GM18909 (cell line): ENCODE data around the gene ROGDI.

Experiments
- ATAC-seq: cut with Tn5 transposase; IDR thresholded peaks from one replicate; pipeline ENCODE4 v1.9.1; 2021; ENCODE audit warnings: mild to moderate bottlenecking; ENCODE audit not compliant: unreplicated experiment, poor library complexity

ROGDI gene

DNA sequence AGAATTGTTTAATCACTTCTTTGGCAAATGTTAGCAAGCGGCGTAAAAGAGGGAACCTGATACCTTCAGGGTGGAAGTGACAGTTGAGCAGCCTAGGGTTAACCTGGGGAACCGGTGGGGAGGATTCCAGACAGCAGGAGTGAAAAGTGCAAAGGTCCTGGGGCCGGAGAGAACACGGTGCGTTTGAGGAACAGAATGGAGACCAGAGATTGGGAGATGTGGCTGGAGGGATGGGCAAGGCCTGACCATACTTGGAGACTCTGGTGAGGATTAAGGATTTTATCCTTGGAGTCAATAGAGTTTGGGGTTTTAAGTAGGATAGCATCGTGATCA lies 33.2 kb downstream of the ROGDI start:
- ATAC-seq, result no peak

DNA sequence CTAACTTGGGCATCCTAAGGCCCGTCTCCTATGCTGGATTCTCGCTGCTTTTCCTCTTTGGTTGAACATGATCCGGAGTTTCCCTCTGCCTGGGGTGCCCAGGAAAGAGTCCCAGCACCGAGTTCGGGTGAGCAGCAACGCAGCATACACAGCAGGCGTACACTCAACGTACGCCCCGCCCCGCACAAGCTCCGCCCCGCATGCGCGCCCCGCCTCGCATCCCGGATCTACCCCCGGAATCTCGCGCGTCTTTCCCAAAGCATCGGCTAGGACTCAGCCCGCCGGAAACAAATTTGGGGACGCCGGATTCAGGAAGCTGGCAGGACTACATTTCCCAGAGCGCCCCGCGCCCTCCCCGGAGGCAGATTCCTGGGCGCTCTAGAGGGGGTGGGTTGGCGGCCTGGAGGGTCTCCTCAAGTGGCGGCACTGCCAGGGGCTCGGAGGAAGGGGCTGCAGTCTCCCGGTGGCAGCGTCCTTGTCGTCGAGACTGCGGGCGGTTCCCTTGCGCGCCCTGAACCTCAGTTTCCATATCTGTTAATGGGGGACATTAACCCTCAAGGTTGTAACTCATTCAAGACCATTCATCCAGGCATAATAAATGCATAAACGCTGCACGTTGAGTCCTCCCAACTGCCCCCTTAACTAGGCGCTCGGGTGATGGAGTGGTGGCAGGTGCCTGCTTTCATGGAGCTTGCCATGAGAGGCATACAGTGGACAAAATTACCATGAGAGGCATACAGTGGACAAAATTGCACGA lies 33.7 kb downstream of the ROGDI start:
- ATAC-seq, result peak; percentile 70

DNA sequence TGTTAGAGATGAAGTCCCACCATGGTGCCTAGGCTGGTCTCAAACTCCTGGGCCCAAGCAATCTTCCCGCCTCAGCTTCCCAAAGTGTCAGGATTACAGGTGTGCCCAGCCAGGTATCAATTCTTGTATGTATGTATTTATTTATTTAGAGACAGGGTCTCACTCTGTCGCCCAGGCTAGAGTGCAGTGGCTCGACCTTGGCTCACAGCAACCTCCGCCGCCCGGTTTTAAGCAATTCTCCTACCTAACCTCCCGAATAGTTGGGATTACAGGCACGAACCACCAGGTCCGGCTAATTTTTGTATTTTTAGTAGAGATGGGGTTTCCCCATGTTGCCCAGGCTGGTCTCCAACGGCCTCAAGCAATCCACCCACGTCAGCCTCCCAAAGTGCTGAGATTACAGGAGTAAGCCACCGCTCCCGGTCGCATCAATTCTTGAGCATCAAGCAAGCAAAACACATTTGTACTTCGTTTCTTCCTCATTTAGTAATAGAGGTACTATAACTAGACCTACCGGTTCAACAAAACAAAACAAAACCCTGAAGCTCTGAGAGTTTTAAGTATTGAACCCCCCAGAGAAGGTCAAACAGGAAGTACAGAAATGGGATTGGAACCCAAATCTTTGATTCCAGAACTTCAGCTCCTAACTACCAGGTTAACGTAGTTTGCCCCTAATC lies 34.4 kb downstream of the ROGDI start:
- peak; percentile 1 for ATAC-seq

DNA sequence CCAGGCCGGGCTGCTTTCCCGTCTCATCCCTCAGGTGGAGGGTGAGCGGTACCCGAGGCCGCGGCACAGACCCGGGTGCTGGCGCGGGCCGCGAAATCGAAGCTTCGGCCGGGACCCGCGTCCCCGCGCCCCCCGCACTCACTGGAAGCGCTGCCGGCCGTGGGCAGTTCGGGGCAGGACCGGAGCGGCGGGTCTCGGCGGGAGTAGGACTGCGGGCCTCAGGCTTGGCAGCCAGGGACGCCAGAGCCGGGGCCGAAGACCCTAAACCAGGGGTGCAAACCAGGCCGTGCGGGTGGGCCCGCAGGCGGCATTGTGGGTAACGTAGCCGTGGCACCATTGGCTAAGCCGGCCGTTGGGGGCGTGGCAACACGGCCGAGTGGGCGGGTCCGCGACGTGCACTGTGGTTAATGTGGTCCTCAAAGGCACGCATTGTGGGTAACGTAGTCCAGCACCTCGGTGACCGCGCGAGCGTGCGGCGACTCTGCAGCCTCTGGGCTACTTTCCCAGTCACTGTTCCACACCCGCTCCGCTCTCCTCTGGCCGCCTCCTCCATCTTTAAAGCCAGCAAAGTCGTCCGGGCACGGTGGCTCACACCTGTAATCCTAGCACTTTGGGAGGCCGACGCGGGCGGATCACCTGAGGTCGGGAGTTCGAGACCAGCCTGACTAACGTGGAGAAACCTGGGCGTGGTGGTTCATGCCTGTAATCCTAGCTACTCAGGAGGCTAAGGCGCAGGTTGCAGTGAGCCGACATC lies 35.4 kb downstream of the ROGDI start, which contains the start of gene ZNF500:
TSS of gene ZNF500 (minus strand) at position 288 of the 754 bp plus-strand sequence. CDS start 1,184 bp downstream, outside the sequence.
- peak; percentile 87 for ATAC-seq

DNA sequence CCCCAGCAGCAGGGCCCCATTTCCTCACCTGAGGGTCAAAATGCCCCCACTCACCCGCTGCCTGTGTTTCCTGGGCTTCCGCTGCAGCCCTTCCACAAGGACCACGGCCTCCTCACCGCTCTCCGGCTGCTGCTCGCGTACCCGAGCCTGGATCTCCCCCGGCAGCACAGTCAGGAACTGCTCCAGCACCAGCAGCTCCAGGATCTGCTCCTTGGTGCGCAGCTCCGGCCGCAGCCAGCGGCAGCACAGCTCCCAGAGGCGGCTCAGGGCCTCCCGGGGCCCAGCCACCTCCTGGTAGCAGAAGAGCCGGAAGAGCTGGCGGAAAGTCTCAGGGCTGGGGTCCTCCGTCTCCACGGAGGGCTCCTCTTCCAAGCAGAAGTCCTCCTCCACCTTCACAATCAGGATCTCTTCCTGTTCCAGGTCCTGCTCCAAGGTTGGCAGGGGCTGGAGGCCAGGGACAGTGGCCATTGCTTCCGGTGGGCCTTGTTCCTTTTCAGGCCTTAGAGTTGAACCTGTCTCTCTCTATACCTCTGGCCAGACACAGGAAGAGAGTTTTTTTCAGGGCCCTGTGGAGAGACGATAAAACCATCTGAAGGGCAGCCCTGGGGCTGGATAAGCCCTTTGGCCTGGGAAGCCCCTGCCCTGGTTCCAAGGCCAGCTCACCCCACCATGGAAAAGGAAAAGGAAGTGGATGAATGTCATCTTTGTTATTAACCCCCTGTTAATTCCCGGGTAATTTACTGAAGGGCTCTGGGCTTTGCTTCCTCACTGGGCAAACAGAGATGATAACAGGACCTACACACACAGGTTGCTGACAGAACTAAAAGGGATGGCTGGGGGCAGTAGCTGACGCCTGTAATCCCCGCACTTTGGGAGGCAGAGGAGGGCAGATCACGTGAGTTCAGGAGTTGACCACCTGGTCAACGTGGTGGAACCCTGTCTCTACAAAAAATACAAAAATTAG lies 36.6 kb downstream of the ROGDI start:
- ATAC-seq, result no peak

DNA sequence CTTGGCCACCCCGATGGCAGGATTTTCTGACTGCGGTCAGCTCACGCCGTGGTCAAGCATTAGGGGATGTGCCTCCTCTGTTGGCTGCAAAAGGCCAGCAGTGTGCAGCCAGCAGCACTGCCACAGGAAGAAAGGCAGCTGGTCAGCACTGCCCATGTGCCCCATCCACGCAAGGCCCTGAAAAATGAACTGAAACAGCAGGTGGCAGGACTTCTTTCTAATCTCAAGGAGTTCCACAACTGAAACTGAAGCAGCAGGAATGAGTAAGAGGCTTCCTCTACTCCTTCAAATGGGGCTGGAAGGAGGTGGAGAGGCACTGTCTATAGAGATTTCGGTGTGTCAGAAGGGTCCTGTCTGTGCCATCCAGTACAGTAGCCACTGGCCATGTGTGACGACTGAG lies 38.6 kb downstream of the ROGDI start:
- ATAC-seq, result no peak

DNA sequence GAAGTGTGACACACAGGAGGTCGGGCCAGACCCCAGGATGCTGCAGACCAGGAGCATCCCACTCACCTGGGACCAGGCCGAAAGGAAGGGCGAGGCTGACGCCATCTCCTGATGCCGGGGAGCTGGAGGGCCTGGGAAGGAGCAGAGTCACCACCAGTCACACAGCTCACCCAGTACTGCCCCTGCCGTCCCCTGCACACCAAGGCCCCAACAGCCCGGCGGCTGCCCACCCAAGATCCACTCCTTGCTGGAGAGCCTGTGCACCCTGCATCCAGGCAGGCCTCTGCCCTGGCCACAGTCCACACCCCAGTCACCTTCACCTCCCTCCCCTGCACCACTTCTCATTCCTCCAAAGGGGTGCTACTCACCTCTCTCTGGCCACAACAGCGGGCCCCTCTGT lies 40.2 kb downstream of the ROGDI start:
- no peak for ATAC-seq

DNA sequence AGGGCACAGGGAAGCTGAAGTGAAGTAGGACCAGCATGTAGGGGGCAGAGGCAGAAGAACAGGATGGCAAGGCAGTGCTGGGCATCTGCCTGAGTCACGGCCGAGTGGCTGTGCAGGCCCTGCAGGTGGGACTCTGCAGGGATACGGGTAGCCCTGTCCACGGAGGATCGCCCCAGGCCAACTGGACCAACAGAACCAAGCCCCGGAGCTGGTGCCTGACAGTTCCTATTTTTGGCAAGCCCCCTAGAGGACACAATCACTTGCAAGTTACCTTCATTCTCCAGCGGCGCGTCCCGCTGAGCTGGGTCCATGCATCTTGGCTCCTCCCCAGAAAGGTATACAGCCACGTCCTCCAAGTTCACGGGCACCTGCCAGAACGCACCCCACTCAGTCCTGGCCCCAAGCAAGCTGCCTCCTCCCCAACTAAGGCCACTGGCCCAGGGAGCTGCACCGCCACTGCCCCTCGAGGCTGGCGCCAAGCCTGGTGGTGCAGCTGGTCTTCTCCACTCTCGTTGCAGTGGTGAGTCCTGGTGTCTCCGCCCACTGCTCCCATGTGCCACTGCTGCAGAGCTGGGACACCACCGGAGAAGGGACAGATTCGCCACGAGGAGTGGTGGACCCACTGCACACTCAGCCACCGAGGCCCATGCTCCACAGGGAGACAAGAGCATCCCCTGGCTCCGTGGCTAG lies 42.1 kb downstream of the ROGDI start:
- no peak for ATAC-seq

DNA sequence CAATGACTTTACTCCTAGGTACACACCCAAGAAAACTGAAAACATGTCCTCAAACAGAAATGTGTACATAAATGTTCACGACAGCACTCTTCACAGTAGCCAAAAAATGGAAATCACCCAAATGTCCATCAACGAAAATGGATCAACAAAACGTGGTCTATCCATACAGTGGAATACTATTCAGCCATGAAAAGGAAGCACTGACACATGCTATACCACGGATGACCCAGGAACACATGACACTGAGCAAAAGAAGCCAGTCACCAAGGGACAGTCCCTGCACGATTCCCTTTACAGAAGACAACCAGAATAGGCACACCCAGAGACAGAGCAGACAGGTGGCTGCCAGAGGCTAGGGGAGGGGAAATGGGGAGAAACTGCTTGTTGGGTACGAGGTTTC lies 46.7 kb downstream of the ROGDI start:
- no peak for ATAC-seq

DNA sequence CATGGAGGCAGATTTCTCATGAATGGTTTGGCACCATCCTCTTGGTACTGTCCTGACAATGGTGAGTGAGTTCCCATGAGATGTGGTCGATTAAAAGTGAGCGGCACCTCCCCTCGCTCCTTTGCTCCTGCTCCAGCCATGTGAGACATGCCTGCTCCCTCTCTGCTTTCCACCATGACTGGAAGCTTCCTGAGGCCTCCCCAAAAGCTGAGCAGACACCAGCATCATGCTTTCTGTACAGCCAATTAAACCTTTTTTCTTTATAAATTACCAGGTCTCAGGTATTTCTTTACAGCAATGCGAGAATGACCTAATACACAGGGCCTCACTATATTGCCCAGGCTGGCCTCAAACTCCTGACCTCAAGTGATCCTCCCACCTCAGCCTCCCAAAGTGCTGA lies 47.6 kb downstream of the ROGDI start:
- ATAC-seq, result no peak

DNA sequence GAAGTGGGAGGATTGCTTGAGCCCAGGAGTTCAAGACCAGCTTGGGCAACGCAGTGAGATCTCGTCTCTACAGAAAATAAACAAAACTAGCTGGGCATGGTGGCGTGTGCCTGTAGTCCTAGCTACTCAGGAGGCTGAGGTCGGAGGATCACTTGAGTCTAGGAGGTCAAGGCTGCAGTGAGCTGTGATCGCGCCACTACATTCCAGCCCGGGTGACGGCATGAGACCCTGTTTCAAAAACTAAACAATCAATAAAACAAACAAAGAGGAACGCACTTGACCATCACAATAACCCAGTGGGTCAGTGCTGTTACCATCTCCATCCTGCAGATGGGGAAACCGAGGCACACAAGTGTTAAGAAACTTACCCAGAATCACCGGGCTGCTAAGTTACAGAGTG lies 49.2 kb downstream of the ROGDI start:
- ATAC-seq, result no peak

DNA sequence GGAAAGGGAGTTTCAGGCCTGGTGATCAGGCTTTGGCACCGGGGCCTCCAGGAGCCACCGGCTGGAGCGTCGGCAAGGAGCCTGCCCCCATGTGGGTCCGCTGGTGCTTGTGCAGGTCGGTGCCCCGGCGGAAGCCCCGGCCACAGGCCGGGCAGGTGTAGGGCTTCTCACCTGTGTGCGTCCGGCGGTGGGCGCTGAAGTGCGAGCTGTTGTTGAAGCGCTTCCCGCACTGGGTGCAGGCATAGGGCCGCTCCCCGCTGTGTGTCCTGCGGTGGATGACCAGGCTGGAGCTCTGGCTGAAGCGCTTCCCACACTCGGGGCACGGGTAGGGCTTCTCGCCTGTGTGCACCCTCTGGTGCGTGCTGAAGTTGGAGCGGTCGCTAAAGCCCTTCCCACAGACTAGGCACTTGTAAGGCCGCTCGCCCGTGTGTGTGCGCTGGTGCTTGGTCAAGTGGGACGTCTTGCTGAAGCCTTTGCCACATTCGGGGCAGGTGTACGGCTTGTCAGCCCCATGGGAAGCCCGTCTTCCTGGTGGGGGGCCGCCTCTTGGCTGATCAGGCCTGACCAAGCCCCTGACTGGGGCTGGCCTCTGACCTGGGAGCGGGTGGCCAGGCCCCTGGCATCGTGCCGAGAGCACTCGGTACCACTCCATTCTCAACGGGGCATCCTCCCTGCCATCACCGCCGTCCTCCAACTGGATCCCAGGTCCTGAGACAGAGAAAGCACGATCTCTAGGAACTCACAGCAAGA lies 49.9 kb downstream of the ROGDI start:
- no peak for ATAC-seq

DNA sequence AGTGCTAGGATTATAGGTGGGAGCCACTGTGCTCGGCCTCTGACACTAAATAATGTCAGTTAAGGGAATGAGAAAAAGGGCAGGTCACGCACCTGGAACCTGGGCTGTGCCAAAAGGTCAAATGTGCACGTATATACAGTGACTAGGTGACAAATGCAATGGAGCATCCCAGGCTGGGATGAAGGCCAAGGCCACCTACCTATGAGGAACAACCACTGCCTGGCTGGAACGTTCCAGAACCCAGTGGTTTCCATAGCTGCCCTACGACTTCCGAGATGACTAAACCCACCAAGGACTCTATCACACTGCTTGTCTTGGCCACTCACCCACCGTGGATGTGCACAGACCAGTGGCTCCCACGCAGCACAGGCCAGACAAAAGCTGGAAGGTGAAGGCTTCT lies 51.5 kb downstream of the ROGDI start:
- ATAC-seq, result no peak

DNA sequence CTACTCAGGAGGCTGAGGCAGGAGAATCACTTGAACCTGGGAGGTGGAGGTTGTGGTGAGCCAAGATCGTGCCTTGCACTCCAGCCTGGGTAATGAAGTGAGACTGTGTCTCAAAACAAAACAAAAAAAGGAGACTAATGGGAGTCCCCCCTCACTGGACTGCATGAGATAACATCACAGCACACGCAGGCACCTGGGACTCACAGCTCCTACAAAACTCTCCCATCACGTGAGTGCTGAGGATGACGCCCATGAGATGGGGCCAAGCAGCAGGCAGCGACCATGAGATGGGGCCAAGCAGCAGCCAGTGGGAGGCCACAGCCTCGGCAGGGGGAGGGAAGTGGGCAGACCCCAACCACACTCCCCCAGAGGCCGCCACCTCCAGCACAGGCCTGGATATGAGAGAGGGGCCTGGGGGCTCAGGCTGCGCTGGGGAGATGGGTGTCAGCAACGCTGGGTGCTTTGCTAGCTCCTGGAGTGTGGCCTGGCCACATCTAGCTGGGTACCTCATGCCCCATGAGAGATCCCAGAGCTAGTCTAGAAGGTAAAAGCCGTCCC lies 52.7 kb downstream of the ROGDI start:
- ATAC-seq, result no peak

DNA sequence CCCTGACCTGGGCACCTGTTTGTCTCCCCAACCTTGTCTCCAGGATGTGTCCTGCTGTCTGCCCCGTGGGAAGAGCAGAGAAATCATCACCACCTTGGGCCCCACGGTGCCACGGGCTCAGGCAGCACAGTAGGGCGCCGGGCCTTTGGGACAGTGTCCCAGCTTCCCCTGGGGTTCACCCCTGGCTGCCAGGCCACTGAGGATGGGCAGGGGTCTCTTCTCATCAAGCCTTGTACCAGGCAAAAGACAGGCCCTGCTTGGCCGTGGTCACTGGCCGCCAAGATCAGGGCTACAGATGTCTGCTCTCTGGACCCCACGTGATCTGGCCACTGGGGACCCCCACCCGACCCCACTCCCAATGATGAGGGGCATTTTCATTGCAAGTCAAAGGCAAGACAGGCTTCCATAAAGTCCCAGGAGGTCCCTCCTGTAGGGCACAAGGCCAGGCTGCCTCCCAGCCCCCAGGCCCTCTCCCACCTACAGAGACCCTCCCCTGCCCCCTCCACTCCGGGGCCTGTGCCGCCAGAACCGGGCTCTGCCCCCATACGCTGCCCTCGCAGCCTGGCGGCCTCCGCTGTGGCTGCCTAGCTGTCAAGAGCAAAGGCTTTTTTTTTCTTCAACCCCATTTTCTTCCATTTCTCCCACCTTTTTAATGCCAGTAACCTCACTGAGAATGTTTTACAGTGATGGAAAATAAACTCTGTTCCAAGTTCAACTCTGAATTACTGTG lies 53.6 kb downstream of the ROGDI start:
- ATAC-seq, result no peak

DNA sequence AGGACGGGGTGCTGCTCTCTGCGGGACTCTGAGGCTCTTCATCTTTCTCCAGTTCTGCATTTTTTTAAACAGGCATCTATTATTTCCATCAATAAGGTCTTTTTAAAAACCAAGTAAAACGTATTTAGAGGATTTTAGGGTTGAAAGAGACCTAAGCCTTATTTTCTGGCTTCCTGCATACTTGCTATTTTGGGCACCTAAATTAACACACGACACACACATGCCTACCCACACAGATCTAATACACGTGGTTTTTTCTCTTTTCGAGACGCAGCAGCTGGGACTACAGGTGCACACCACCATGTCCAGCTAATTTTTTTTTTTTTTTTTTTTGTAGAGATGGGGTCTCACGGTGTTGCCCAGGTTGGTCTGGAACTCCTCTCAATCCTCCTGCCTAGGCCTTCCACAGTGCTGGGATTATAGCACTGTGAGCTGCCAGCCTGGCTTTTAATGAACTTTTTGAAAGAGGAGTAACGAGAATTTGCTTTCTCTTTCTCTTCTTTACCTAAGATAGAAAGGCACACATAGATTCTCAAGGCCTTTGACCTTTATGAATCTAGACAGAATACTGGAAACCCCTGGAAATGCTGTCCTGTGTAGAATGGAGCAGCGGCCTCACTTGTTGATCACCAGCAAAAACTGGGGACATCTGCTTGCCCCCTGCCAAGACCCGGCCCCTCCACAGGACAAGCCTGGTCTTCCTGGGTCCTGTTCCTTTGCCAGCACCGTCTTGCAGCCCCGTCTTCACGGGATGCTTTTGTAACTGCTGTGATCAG lies 54.3 kb downstream of the ROGDI start:
- no peak for ATAC-seq

DNA sequence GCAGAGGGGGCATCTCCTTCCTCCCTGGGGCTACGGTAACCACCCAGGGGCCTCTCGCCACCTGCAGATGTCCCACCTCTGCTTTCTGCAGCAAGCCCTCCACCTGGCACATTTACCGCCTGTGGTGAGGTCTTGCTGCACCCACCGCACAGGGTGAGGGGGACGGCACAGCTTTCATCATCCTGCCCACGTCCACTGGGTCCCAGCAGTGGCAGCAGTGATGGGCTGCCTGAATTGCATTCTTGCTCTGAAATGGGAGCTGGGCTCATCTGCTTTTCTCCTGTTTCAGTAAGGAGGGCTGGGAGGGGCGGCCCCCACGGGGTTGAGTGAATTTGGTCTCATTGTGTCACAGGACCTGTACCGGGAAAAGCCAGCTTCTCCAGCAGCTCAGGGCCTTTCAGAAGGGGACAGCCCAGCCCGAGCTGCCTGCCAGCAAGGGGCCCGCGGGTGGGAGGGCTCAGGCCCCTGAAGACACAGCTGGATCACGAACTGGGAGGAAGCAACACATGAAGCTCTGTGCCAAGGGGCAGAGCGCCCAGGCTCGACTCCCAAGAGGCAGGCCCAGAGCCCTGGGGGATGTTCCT lies 55.4 kb downstream of the ROGDI start:
- ATAC-seq, result no peak
